Stimulated activated CD8-positive, alpha-beta memory T cell treated with anti-CD3 and anti-CD28 coated beads, Interleukin-15, amount 100 ng/mL, for 24 hours (primary cell): ENCODE data around the gene GPSM1.

ENCODE experiments used
- DNase-seq: peaks from one replicate; pipeline ENCODE4 v3.0.0-alpha.2; 2020; ENCODE audit warnings: low read depth

GPSM1 gene

DNA sequence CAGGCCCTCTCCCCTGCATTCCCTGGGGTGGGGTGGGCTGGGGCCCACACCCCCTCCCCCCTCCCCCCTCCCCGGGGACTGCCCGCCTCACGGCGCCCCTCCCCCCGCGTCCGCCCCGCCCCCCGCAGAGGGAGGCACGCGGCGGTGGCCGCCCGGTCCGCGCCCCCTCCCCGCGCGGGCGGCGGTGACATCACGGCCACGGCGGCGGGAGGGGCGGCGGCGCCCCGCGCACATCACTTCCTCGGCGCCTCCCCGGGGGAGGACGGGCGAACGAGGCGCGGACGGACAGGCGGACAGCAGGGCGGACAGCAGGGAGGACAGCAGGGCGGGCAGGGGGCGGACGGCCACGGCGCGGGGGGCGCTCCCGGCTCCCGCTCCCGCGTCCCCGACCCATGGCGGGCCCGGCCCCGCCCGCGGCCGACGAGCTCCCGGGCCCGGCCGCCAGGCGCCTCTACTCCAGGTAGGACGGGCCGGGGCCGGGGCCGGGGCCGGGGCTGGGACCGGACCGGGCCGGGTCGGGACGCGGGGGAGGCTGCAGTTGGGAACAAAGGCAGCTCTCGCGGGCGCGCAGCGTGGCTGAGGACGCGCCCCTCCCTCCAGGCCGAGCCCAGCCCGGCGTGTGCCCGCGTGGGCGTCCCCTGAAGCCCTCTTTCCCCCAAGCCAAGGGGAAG, at the start of gene GPSM1:
TSS of gene GPSM1 (plus strand) at position 236 of the 671 bp plus-strand sequence. CDS start at position 393, 157 bp downstream.
- no peak for DNase-seq

DNA sequence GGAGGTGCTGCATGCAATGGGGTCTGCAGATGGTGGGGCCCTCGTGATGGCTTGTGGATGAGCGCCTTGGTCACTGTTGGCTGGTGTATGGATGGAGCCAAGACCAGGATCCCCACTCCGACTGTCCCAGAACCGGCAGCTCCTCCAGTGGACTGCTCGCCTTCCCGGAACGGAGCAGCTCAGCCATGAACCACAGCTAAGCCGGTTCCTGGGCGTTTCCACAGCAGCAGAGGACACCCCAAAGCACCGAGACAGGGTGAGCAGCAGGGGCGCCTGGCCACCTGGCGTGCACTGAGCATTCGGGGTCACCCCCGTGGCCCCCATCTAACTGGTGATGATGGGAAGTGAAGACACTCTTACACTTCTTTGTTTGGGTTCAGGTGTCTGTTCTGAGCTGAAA, 49.6 kb upstream of the GPSM1 start:
- DNase-seq: no peak

- DNase-seq: no peak
Observed at GRCh38 chr9:136278221-136278620, 49.1 kb upstream of the GPSM1 start.

GRCh38 chr9:136278894-136279293, 48.4 kb upstream of the GPSM1 start:
- DNase-seq: no peak

DNA sequence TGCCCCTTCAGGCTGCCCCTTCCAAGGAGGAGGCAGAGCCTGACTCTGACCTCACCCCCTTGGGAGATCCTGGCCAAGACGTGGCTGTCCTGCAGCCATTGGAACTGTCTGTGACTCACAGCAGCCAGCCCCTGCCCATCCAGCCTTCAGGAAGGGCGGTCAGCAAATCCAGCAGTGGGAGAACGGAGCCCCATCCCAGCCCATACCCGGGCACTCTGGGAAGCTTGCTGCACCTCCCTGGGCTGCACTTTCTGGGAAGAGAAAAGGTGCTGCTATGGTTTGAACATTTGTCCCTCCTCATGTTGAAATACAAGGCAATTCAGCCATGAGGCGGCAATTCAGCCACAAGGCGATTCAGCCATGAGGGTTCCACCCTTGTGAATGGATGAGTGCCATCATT, 47.9 kb upstream of the GPSM1 start:
- no peak for DNase-seq

DNA sequence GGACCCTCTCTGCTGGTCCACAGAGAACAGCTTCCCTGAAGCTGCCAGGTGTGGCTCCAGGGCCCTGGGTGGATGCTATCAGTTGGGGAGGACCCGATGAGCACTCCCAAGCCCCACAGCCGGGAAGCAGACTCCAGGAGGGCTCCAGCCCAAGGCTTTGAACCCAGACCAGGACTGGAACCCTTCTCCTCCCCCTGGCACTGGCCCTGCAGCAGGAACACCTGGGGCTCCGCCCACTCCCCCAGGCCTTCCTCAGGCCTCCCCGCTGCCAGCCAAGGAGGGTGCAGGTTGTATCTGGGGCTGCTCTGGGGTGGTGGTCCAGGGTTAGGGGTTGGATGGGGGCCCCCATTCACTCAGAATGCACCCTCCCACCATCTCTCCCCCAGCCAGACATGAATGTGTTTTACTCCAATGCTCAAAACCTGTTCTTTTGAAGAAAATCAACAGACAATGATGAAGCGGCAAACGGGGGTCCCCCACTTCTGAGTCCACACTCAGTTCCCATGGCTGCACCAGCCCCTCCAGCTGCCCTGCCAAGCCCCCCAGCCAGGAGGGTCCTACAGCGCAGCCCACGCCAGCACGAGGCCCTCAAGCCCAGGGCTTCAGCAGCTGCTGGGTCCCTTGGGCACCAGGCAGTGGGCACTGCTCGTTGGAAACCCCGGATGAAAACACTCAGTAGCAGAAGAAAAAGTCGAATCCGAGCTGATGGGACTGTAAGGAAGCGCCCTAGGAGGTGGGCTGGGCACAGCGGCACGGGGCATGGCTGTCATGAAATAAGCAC, 46.6 kb upstream of the GPSM1 start:
- DNase-seq: no peak

DNA sequence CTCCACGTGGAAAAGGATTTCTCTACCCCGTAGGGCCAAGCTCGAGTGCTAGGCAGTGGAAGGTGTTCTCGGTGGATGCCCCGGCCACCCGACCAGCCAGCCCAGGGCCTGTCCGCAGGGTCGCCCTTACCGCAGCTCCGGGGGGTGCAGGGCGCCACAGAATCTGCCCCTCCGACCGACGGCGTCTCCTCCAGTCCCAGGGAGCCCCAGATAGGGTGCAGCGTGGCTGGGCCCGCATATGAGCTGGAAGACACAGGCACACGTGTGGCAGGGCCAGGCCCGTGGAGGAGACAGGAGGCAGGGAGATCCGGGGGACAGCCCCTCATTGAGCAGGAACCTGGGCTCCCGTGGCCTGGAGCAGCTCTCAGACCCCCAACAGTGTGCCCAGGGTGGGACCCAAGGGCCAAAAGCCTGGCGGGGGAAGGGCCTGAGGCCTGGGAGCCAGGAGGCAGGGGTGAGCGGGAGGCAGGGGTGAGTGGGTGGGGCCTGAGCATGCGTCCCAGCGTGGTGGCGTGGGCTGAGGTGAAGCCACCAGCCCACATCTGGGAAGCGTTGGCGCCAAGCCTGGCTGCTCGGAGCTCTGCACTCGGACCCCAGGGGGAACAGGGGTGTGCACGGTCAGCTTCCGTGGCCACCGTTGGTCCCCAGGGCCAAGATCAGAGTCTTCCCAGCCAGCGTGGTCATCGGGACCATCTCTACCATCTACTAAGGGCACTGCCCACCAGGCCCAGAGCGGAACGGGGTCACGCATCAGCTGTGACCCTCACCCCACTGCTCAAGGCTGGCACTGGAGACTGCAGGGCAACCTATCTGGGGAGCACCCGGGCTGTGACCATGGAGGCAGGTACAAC, 45.7 kb upstream of the GPSM1 start:
- DNase-seq: no peak

- no peak for DNase-seq
Observed at GRCh38 chr9:136282272-136282861, 45.0 kb upstream of the GPSM1 start.

GRCh38 chr9:136283291-136284235, 43.8 kb upstream of the GPSM1 start:
- peak; percentile 56 for DNase-seq

DNA sequence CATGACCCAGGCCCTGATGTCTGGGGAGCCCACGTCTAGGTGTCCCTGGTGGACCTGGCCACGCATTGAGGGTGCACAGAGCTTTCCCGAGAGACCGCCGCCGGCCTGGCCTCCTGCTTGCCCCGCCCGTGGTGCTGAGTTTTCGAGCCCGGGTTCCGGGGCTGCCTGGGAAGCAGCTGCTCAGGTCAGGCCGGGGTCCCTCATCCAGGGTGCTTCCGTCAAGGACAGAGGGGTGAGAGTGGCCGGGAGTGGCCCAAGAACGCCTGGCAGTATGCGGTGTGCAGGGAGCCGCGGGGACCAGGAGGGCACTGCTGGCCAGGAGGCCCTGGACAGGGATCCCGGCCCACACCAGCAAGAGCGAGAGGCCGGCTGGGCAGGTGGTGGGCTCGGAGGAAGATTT, 43.0 kb upstream of the GPSM1 start:
- DNase-seq: no peak

DNA sequence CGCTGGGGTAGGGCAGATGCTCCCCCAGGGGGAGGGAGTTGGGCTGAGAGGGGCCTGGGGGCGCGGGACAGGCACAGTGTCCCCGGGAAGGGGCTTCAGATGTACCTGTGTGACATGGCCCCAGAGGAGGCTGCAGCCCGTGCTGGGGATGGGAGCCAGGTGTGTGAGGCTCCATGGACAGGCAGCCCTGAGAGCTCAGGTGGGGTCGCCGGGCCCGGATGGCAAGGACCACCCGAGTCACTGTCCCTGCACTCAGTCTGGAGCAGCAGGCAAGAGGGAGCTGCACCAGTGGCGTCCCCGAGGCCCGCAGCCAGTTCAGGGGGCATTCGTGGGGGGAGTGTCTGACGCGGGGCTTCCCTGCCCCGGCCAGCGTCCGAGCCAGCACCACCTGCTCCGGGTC, 42.4 kb upstream of the GPSM1 start:
- DNase-seq: no peak

DNA sequence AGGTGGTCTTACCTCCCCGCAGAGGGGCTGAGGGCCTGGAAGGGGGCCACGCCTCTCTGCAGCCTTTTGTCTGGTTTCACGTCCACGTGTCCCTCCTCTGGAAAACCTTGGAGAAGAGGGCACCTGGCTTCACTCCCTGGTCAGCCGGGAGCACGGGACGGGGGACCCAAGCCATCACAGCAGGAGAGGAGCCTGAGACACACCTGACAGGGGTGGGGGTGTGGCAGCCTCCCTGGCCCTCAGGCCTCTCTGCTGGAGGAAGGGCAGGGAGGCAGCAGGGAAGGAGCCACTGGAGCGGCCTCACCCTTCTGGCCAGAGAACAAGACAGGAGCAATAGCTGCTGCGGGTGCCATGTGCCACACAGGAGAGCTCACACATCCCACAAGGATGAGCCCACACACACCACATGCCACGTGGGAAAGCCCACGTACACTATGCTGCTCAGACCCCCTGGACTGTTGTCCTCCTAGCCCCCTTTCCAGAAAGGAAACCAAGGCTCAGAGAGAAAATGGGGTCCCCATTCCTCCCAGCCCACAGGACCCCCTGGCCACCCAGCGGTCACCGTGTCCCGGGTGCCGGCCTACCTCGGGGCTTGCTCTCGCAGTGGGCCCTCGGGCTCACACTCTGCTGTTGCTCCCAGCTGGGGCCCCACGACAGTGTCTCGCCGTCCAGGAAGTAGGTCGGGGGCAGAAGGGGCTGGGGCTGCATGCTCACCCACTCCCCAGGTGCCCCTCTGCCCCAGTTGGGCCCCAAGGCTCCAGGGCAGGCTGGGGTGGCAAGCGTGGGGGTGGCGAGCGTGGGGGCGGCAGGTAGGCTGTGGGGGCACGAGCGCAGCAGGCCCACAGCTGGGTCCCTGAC, 41.6 kb upstream of the GPSM1 start:
- no peak for DNase-seq

- no peak for DNase-seq
Observed at GRCh38 chr9:136286359-136286986, 40.9 kb upstream of the GPSM1 start.

- no peak for DNase-seq
Observed at GRCh38 chr9:136286987-136287379, 40.4 kb upstream of the GPSM1 start.

DNA sequence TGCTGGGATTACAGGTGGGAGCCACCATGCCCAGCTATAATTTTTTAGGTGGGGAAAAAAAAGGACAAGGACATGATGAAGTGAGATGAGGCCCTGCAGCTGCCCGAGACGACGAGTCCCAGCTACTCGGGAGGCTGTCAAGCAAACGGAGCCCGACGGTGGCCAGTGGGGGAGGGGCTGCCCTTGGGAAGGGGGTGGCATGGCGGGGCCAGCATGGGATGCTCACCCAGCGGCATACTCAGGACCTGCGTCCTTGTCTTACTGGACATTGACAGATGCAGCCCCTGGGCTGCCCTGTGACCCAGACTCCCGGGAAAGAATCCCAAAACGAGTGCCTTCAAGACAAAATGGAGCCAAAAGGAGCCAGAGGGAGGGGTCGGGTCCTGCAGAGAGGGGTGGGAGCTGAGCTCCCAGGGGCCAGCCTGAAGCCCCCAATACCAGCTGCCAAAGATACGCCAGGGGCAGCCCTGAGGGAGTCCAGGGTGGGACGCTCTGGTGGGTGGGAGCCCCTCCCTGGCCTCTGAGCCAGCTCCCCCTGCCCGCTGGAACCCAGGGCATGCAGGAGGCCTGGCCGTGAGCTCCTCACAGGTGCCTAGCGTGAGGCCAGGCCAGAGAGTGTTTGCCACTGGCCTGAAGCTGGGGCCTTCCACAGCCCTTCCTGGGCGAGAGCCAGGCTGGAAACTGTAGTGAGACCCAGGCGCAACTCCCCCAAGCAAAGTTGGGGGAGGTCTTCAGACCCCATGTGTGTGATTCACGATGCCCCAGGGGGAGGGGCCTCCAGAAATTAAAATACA, 39.2 kb upstream of the GPSM1 start:
- DNase-seq: no peak

DNA sequence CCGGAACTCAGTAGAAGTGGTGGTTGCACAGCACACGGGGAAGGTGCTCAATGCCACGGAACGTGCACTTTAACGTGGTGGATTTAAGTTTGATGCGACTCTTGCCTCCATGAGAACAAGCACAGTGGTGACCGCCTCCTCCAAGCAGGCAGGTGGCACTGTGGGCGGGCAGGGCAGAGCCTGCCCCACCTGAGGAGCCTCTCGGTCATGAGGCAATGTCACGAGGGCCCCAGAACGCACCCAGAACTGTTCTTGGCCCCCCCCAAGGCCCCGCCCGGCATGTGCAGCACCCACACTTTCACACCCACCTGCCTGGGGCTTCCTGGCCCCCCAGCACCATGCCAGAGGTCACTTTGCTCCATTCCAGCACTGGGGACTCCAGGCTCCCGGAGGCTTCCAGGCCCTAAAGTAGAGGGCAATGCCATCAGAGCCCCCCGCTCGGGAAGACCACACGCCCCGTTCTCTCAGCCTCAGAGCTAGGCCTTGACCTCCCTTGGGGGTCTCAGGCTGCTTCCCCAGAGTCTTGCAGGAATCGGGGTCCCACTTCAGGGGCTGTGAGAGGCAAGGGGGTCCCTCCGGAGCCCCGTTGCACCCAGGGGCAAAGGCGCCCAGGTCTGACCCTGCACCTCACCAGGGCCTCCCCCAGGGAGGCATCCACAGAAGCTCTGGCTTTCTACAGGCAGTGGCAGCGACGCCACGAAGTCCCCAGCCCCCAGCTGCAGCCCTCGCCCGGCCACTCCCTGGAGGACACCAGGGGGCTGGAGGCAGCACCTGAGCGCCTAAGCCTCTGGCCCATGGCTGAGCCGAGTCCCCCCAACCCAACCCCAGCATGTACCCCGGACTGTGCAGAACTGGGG, 37.5 kb upstream of the GPSM1 start:
- no peak for DNase-seq

DNA sequence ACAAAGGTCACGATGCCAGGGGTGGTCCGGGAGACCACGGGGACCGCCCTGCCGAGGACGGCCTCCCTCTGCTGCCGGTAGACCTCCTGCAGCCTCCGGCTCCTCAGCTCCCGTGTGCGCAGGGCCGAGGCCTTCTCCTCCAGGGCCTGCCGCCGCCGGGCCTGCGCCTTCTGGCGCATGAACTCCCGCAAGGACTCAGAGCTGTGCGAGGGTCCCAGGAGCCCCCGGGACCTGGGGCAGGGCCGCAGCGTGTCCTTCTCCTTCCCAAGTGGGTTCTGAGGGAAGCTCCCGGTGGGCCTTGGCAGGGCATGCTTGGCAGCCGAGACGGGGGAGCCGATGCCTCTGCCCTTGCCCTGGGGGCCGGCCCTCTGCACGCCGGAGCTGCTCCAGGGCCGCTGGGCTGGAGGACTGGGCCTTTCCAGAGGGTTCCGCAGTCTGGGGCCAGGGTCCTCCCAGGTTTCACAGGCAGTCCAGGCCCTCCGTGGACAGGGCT, 36.8 kb upstream of the GPSM1 start:
- DNase-seq: no peak
